CD4-positive, alpha-beta T cell treated with Interleukin-12 subunit alpha and Interleukin-12 subunit beta, for 1 hour (primary cell): ENCODE results near the gene MAP3K7CL.

Source experiments
- DNase-seq: peaks from one replicate; pipeline ENCODE4 v3.0.0-alpha.2; 2020

MAP3K7CL gene

GRCh38 chr21:29205988-29206387 lies 75.5 kb downstream of the MAP3K7CL start:
- DNase-seq = no peak

- DNase-seq = no peak
Observed at GRCh38 chr21:29206445-29206844, 76.0 kb downstream of the MAP3K7CL start.

GRCh38 chr21:29207201-29207600 lies 76.8 kb downstream of the MAP3K7CL start:
- DNase-seq = no peak

- DNase-seq = no peak
Observed at GRCh38 chr21:29208044-29208681, 77.7 kb downstream of the MAP3K7CL start.

- DNase-seq = no peak
Observed at GRCh38 chr21:29208682-29209059, 78.2 kb downstream of the MAP3K7CL start.

- DNase-seq = no peak
Observed at GRCh38 chr21:29209696-29210095, 79.3 kb downstream of the MAP3K7CL start.

- DNase-seq = no peak
Observed at GRCh38 chr21:29211205-29211604, 80.8 kb downstream of the MAP3K7CL start.

- no peak for DNase-seq
Observed at GRCh38 chr21:29212446-29212845, 82.0 kb downstream of the MAP3K7CL start.

GRCh38 chr21:29213513-29214385 lies 83.3 kb downstream of the MAP3K7CL start:
- no peak for DNase-seq

GRCh38 chr21:29215709-29216108 lies 85.3 kb downstream of the MAP3K7CL start:
- no peak for DNase-seq

- no peak for DNase-seq
Observed at GRCh38 chr21:29217818-29218291, 87.4 kb downstream of the MAP3K7CL start.

GRCh38 chr21:29218749-29219148 lies 88.3 kb downstream of the MAP3K7CL start:
- no peak for DNase-seq

GRCh38 chr21:29219165-29219770 lies 88.8 kb downstream of the MAP3K7CL start:
- DNase-seq = no peak

- no peak for DNase-seq
Observed at GRCh38 chr21:29221253-29221744, 90.9 kb downstream of the MAP3K7CL start.

- DNase-seq = no peak
Observed at GRCh38 chr21:29224006-29224405, 93.6 kb downstream of the MAP3K7CL start.
